PC-9 (cell line): Measurements from ENCODE around the gene ASB12. TPM values are rescaled to one million over a fixed set of nuclear protein-coding genes. Genes with fewer than 3 reads are reported as not detected.

ENCODE experiments used
- BruUV-seq: library from RNA; stranded (reverse); fragments of 400-500 nt; replicated peaks from 2 replicates; lab custom pipeline; 2021; lab: Mats Ljungman, UMichigan
- CTCF ChIA-PET: fragments of 300-600 bp; sonication (Branson Sonifier 250); formaldehyde crosslinking; loops from one replicate; lab custom pipeline; 2022; ENCODE audit warnings: antibody characterized with exemption; lab: Charles Lee
- POLR2A ChIA-PET: fragments of 300-600 bp; sonication (Branson Sonifier 250); formaldehyde crosslinking; loops from one replicate; lab custom pipeline; 2022; ENCODE audit warnings: antibody characterized with exemption; ENCODE audit not compliant: unreplicated experiment; lab: Charles Lee
- DNase-seq, 2 experiments: peaks; one replicate each; pipeline versions ENCODE4 v3.0.0 to v3.0.0-alpha.2; 2015 to 2022; ENCODE audit warnings: mixed read lengths in 1 of 2
- H2AFZ ChIP-seq: fragments of 200-600 bp; sonication (generic); 2 replicates; pipeline ENCODE4 v1.8.1; 2017; ENCODE audit warnings: antibody characterized with exemption
- H3F3A ChIP-seq: fragments of 200-600 bp; sonication (generic); 2 replicates; pipeline ENCODE4 v1.8.1; 2017; ENCODE audit warnings: antibody characterized with exemption, mild to moderate bottlenecking, low read depth; ENCODE audit not compliant: insufficient read depth
- H3K27ac ChIP-seq: fragments of 200-600 bp; sonication (generic); 2 replicates; pipeline ENCODE4 v1.6.1; 2016; ENCODE audit warnings: mixed run types
- H3K27me3 ChIP-seq: fragments of 200-600 bp; sonication (generic); 2 replicates; pipeline ENCODE4 v1.6.1; 2016; ENCODE audit warnings: low read depth, mixed run types; ENCODE audit not compliant: insufficient read depth
- H3K36me3 ChIP-seq: fragments of 200-600 bp; sonication (generic); 2 replicates; pipeline ENCODE4 v1.6.1; 2016; ENCODE audit warnings: low read depth, mixed run types
- H3K4me1 ChIP-seq: fragments of 200-600 bp; sonication (generic); replicated peaks from 2 replicates; pipeline ENCODE4 v1.6.1; 2016; ENCODE audit warnings: mixed run types; ENCODE audit not compliant: insufficient read depth
- H3K4me2 ChIP-seq: fragments of 200-600 bp; sonication (generic); 2 replicates; pipeline ENCODE4 v1.6.1; 2017; ENCODE audit warnings: mixed run types
- H3K4me3 ChIP-seq: fragments of 200-600 bp; sonication (generic); 2 replicates; pipeline ENCODE4 v1.6.1; 2016; ENCODE audit warnings: mixed run types
- H3K79me2 ChIP-seq: fragments of 200-600 bp; sonication (generic); 2 replicates; pipeline ENCODE4 v1.6.1; 2017; ENCODE audit warnings: low read depth, mixed run types
- H3K9me2 ChIP-seq: fragments of 200-600 bp; sonication (generic); 2 replicates; pipeline ENCODE4 v1.8.1; 2017; ENCODE audit warnings: mild to moderate bottlenecking; ENCODE audit not compliant: insufficient read depth
- H3K9me3 ChIP-seq: fragments of 200-600 bp; sonication (generic); 2 replicates; pipeline ENCODE4 v1.8.1; 2016; ENCODE audit warnings: low read depth; ENCODE audit not compliant: insufficient read depth
- H4K20me1 ChIP-seq: fragments of 200-600 bp; sonication (generic); 2 replicates; pipeline ENCODE4 v1.8.1; 2017; ENCODE audit not compliant: insufficient read depth
- EZH2 ChIP-seq: fragments of 200-600 bp; sonication (generic); IDR thresholded peaks from 2 replicates; pipeline ENCODE4 v1.8.0; 2017; ENCODE audit warnings: antibody characterized with exemption, low read depth
- intact Hi-C: fragments of 100-400 bp; cut with micrococcal nuclease; formaldehyde crosslinking; loops from one replicate; pipeline ENCODE4 v1.10.0; 2022; ENCODE audit not compliant: unreplicated experiment
- total RNA-seq: library from RNA; stranded (reverse); gene quantifications from 2 replicates; pipeline ENCODE4 v1.2.3, GENCODE V29; 2021
- TF ChIP-seq, protein P1 (sequence below): fragments of 200-600 bp; sonication (generic); conservative IDR thresholded peaks from 2 replicates; pipeline ENCODE4 v1.6.1; 2017; ENCODE audit warnings: mixed run types, antibody characterized with exemption, mild to moderate bottlenecking, moderate library complexity

The ASB12 gene
- total RNA-seq, 1 experiment from 2014 or later = not detected

DNA sequence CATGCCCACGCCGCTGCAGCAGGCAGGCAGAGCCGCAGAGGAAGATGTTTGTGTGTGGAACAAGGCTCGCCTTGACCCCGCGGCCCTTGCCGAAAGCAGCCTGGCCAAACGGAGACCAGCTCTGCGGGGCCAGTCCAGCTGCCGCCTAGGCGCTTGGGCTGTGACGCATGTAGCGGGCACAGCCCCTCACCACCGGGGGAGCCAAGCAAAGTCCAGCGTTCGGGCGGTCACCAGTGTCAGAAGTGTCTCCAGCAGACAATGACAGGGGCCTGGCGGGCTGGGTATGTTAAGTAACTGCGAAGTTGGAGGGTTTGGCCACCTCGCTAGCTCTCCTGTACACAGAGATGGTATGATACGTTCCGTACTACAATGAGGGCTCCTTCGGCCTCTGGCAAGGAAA is 26.2 kb downstream of the ASB12 start:
- DNase-seq = no peak
- TF ChIP-seq, protein P1, sequence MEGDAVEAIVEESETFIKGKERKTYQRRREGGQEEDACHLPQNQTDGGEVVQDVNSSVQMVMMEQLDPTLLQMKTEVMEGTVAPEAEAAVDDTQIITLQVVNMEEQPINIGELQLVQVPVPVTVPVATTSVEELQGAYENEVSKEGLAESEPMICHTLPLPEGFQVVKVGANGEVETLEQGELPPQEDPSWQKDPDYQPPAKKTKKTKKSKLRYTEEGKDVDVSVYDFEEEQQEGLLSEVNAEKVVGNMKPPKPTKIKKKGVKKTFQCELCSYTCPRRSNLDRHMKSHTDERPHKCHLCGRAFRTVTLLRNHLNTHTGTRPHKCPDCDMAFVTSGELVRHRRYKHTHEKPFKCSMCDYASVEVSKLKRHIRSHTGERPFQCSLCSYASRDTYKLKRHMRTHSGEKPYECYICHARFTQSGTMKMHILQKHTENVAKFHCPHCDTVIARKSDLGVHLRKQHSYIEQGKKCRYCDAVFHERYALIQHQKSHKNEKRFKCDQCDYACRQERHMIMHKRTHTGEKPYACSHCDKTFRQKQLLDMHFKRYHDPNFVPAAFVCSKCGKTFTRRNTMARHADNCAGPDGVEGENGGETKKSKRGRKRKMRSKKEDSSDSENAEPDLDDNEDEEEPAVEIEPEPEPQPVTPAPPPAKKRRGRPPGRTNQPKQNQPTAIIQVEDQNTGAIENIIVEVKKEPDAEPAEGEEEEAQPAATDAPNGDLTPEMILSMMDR = no peak
- no peak for TF ChIP-seq EZH2
- H3K4me3 ChIP-seq = peak overlapping the region; percentile 81
- H3F3A ChIP-seq = peaks cover 11% of the 10 kb centered on the region; the same call in 1 of the 2 replicates
- H4K20me1 ChIP-seq = no peaks in the 10 kb centered on the region
- no peak overlapping the region for H3K27ac ChIP-seq
- no peaks in the 10 kb centered on the region for H3K27me3 ChIP-seq
- peaks cover 11% of the 10 kb centered on the region for H3K4me1 ChIP-seq
- peak overlapping the region; percentile 88 for H2AFZ ChIP-seq
- peaks cover 11% of the 10 kb centered on the region; the same call in 1 of the 2 replicates for H3K79me2 ChIP-seq
- intact Hi-C loops = loop anchor here (10.0 kb wide), 1 partner anchor 1331 kb away; the partner anchor contains the start of gene LAS1L
- H3K9me2 ChIP-seq = no peaks in the 10 kb centered on the region
- H3K36me3 ChIP-seq = no peaks in the 10 kb centered on the region
- POLR2A ChIA-PET = no interaction called here
- BruUV-seq = TSS peak; percentile 39
- no peaks in the 10 kb centered on the region for H3K9me3 ChIP-seq
- CTCF ChIA-PET = no interaction called here
- peak overlapping the region; percentile 95 for H3K4me2 ChIP-seq

DNA sequence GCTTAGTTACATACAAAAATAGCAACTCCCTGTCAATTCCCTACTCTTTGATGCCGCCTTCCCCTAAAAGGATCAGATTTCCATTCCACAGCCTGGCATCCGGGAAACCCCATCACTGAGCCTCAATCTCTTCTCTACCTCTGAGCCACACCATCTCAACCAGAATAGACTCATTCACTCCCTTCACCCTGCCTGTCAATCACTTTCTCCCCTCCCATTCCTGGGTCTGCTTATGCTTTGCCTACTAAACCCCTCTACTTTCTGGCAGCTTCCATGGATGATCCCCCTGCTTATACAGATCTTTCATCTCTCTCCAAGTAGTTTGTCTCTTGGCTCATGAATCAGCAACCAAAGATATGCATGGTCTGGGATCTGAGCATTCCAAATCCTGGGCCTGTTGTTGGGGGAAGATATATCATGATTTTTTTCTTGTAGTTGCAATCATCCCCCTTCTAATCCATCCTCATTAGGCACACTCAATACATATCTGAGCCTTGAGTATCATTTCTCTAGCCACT is 27.5 kb downstream of the ASB12 start:
- intact Hi-C loops = loop anchor here (10.0 kb wide), 1 partner anchor 1332 kb away; the partner anchor contains the start of gene LAS1L
- Histone ChIP-seq H3K27ac (no peak overlapping the region), H2AFZ (no peak overlapping the region), H3K4me1 (peaks cover 11% of the 10 kb centered on the region), H3K9me3 (no peaks in the 10 kb centered on the region), H3F3A (peaks cover 11% of the 10 kb centered on the region; the same call in 1 of the 2 replicates), H4K20me1 (no peaks in the 10 kb centered on the region), H3K36me3 (no peaks in the 10 kb centered on the region), H3K27me3 (no peaks in the 10 kb centered on the region), H3K79me2 (peaks cover 11% of the 10 kb centered on the region; the same call in 1 of the 2 replicates), H3K9me2 (no peaks in the 10 kb centered on the region), H3K4me2 (no peak overlapping the region), H3K4me3 (no peak overlapping the region)
- ChIA-PET CTCF (no interaction called here), POLR2A (no interaction called here)
- no peak for DNase-seq
- no peak for TF ChIP-seq EZH2
- TF ChIP-seq, protein P1 = no peak
- BruUV-seq = no TSS peak

- BruUV-seq = no TSS peak
- no peak overlapping the region for H3K4me3 ChIP-seq
- CTCF ChIA-PET = no interaction called here
- H3F3A ChIP-seq = no peaks in the 10 kb centered on the region
- no peak overlapping the region for H3K4me2 ChIP-seq
- H4K20me1 ChIP-seq = no peaks in the 10 kb centered on the region
- H3K36me3 ChIP-seq = no peaks in the 10 kb centered on the region
- H2AFZ ChIP-seq = no peak overlapping the region
- no peaks in the 10 kb centered on the region for H3K9me2 ChIP-seq
- H3K79me2 ChIP-seq = no peaks in the 10 kb centered on the region
- intact Hi-C loops = no loop called here
- H3K9me3 ChIP-seq = no peaks in the 10 kb centered on the region
- H3K27me3 ChIP-seq = no peaks in the 10 kb centered on the region
- DNase-seq = no peak
- no peak overlapping the region for H3K27ac ChIP-seq
- POLR2A ChIA-PET = no interaction called here
- TF ChIP-seq, protein P1 = no peak
- TF ChIP-seq EZH2 = no peak
- no peaks in the 10 kb centered on the region for H3K4me1 ChIP-seq
Measured at GRCh38 chrX:64198036-64198435, 32.4 kb downstream of the ASB12 start.
